ENCODE data around the gene RBMX. TPM values are rescaled to one million over a fixed set of nuclear protein-coding genes. Genes with fewer than 3 reads are reported as not detected.

The RBMX gene
- total RNA-seq, 2 donors from 2014 or later, result 380 to 396 TPM

DNA sequence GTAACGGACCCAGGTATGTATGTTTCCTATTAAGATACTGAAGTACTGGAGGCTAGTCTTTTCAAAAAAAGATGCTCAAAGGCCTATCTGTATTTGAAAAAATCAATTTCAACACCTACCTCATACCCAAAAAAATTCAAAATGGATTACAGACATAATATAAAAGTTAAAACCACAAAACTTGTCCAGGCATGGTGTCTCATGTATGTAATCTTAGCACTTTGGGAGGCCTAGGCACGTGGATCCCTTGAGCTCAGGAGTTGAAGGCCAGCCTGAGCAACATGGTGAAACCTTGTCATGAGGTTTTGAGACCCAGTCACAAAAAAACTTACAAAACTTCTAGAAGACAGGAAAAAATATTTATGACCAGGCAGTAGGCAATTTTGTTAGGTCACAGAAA, 16.7 kb downstream of the RBMX start:
- 100% methylated on average over 2 of the region's 2 CpGs; no CpG with 5 or more reads in 1 of the 2 experiments for WGBS, 2 experiments (ENCODE audit: insufficient coverage in 1 of 2, insufficient read length in 1 of 2)
- Histone ChIP-seq H3K4me3 (ENCODE audit: low read length) (no peak overlapping the region), H3K27me3 (ENCODE audit: control insufficient read depth, insufficient read depth, low read length, poor library complexity, severe bottlenecking) (no peaks in the 10 kb centered on the region), H3K27ac (ENCODE audit: low read depth, low read length) (no peak overlapping the region), H3K36me3 (ENCODE audit: control insufficient read depth, insufficient read depth, low read length) (peaks cover 46% of the 10 kb centered on the region), H3K9me3 (ENCODE audit: control insufficient read depth, low read length) (no peaks in the 10 kb centered on the region), H3K4me1 (ENCODE audit: control insufficient read depth, insufficient read depth, low read length) (no peaks in the 10 kb centered on the region), H3K9ac (ENCODE audit: extremely low read depth, low read length, poor library complexity, severe bottlenecking) (no peak overlapping the region)
- Mint-ChIP-seq H3K4me3 (no peak overlapping the region), H3K27me3 (ENCODE audit: insufficient read depth) (no peaks in the 10 kb centered on the region), H3K9me3 (peaks cover 39% of the 10 kb centered on the region), H3K36me3 (ENCODE audit: low read depth) (peaks cover 66% of the 10 kb centered on the region), H3K27ac (no peak overlapping the region), H3K4me1 (no peaks in the 10 kb centered on the region)
- no peak for DNase-seq
- TF ChIP-seq, protein P1, sequence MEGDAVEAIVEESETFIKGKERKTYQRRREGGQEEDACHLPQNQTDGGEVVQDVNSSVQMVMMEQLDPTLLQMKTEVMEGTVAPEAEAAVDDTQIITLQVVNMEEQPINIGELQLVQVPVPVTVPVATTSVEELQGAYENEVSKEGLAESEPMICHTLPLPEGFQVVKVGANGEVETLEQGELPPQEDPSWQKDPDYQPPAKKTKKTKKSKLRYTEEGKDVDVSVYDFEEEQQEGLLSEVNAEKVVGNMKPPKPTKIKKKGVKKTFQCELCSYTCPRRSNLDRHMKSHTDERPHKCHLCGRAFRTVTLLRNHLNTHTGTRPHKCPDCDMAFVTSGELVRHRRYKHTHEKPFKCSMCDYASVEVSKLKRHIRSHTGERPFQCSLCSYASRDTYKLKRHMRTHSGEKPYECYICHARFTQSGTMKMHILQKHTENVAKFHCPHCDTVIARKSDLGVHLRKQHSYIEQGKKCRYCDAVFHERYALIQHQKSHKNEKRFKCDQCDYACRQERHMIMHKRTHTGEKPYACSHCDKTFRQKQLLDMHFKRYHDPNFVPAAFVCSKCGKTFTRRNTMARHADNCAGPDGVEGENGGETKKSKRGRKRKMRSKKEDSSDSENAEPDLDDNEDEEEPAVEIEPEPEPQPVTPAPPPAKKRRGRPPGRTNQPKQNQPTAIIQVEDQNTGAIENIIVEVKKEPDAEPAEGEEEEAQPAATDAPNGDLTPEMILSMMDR (conservative IDR thresholded peaks at IDR 0.05), result no peak

DNA sequence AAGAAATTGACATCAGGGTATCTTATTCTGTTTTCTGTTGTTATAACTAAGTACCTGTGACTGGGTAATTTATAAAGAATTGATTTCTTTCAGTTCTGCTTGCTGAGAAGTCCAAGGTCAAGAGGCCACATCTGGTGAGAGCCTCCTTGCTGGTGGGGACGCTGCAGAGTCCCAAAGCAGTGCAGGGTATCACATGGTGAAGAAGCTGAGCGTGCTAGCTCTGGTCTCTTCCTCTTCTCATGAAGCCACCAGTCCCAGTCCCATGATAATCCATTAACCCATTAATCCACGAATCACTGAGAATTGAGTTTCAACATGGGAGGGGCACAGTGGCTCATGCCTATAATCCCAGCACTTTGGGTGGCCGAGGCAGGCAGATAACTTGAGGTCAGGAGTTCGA, 18.0 kb downstream of the RBMX start:
- Histone ChIP-seq H3K9ac (ENCODE audit: extremely low read depth, low read length, poor library complexity, severe bottlenecking) (no peak overlapping the region), H3K36me3 (ENCODE audit: control insufficient read depth, insufficient read depth, low read length) (peaks cover 34% of the 10 kb centered on the region), H3K4me3 (ENCODE audit: low read length) (no peak overlapping the region), H3K9me3 (ENCODE audit: control insufficient read depth, low read length) (no peaks in the 10 kb centered on the region), H3K27ac (ENCODE audit: low read depth, low read length) (no peak overlapping the region), H3K27me3 (ENCODE audit: control insufficient read depth, insufficient read depth, low read length, poor library complexity, severe bottlenecking) (no peaks in the 10 kb centered on the region), H3K4me1 (ENCODE audit: control insufficient read depth, insufficient read depth, low read length) (no peaks in the 10 kb centered on the region)
- peaks cover 39% of the 10 kb centered on the region for H3K9me3 Mint-ChIP-seq
- no peak overlapping the region for H3K27ac Mint-ChIP-seq
- no peaks in the 10 kb centered on the region for H3K27me3 Mint-ChIP-seq (ENCODE audit: insufficient read depth)
- H3K4me1 Mint-ChIP-seq, result no peaks in the 10 kb centered on the region
- peaks cover 64% of the 10 kb centered on the region for H3K36me3 Mint-ChIP-seq (ENCODE audit: low read depth)
- H3K4me3 Mint-ChIP-seq, result no peak overlapping the region
- 80 to 95% methylated on average over 1 to 5 of the region's 5 CpGs for WGBS, 2 experiments (ENCODE audit: insufficient coverage in 1 of 2, insufficient read length in 1 of 2)
- no peak for DNase-seq
- TF ChIP-seq, protein P1 (conservative IDR thresholded peaks at IDR 0.05), result no peak

DNA sequence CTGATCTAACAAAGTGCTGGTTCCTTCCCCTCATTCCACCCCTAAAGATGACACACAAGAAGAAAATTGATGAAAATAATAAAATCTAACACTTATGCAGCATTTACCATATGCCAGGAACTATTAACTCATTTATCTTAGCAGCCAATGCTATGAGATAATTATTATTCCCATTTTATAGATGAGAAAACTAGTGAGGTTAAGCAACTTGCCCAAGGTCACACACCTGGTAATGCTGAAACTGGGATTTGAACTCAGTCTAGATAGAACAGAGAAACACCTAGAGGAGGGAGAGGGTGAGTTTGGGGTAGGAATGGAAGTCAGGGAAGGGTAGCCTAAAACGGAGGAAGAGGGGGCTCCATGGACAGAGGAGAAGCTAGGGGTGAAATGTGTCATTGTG, 18.6 kb downstream of the RBMX start:
- no CpG with 5 or more reads among the region's 1 CpG for WGBS, 2 experiments (ENCODE audit: insufficient coverage in 1 of 2, insufficient read length in 1 of 2)

More for the DNA sequence above, 18.6 kb downstream of the RBMX start:
- H3K9me3 ChIP-seq (ENCODE audit: control insufficient read depth, low read length), result no peaks in the 10 kb centered on the region
- no peaks in the 10 kb centered on the region for H3K4me1 Mint-ChIP-seq
- DNase-seq, result no peak
- H3K4me1 ChIP-seq (ENCODE audit: control insufficient read depth, insufficient read depth, low read length), result no peaks in the 10 kb centered on the region
- peaks cover 28% of the 10 kb centered on the region for H3K36me3 ChIP-seq (ENCODE audit: control insufficient read depth, insufficient read depth, low read length)
- peaks cover 58% of the 10 kb centered on the region for H3K36me3 Mint-ChIP-seq (ENCODE audit: low read depth)
- no peaks in the 10 kb centered on the region for H3K27me3 Mint-ChIP-seq (ENCODE audit: insufficient read depth)
- TF ChIP-seq, protein P1 (conservative IDR thresholded peaks at IDR 0.05), result no peak
- peaks cover 38% of the 10 kb centered on the region for H3K9me3 Mint-ChIP-seq
- no peak overlapping the region for H3K27ac Mint-ChIP-seq
- no peak overlapping the region for H3K9ac ChIP-seq (ENCODE audit: extremely low read depth, low read length, poor library complexity, severe bottlenecking)
- no peak overlapping the region for H3K4me3 ChIP-seq (ENCODE audit: low read length)
- H3K27ac ChIP-seq (ENCODE audit: low read depth, low read length), result no peak overlapping the region
- no peak overlapping the region for H3K4me3 Mint-ChIP-seq
- no peaks in the 10 kb centered on the region for H3K27me3 ChIP-seq (ENCODE audit: control insufficient read depth, insufficient read depth, low read length, poor library complexity, severe bottlenecking)

Measured in endodermal cell (in vitro differentiated cells).